Peyer's patch (tissue), 4 donors: ENCODE results near the gene UNC5B.

Experiments used
- POLR2A ChIP-seq, 2 donors: fragments of 450-650 bp; IDR thresholded peaks; one replicate each; pipeline ENCODE4 v1.5.1; 2017; ENCODE audit warnings: antibody characterized with exemption in 2 of 2, mild to moderate bottlenecking in 2 of 2, moderate library complexity in 2 of 2
- TF ChIP-seq, protein P1 (sequence below), 6 experiments: fragments of 450-650 bp in 4 of 6; fragments of 200-600 bp in 2 of 6; sonication (generic) in 1 of 6; IDR thresholded peaks; one replicate each; pipeline ENCODE4 v1.5.1; 2017 to 2019; ENCODE audit warnings: antibody characterized with exemption in 6 of 6, mild to moderate bottlenecking in 3 of 6, moderate library complexity in 1 of 6

- TF ChIP-seq, protein P1, sequence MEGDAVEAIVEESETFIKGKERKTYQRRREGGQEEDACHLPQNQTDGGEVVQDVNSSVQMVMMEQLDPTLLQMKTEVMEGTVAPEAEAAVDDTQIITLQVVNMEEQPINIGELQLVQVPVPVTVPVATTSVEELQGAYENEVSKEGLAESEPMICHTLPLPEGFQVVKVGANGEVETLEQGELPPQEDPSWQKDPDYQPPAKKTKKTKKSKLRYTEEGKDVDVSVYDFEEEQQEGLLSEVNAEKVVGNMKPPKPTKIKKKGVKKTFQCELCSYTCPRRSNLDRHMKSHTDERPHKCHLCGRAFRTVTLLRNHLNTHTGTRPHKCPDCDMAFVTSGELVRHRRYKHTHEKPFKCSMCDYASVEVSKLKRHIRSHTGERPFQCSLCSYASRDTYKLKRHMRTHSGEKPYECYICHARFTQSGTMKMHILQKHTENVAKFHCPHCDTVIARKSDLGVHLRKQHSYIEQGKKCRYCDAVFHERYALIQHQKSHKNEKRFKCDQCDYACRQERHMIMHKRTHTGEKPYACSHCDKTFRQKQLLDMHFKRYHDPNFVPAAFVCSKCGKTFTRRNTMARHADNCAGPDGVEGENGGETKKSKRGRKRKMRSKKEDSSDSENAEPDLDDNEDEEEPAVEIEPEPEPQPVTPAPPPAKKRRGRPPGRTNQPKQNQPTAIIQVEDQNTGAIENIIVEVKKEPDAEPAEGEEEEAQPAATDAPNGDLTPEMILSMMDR (IDR thresholded peaks at IDR 0.05), result no peak
- no peak for TF ChIP-seq POLR2A (IDR thresholded peaks at IDR 0.05)
Observed at GRCh38 chr10:71316786-71317160, 104.4 kb downstream of the UNC5B start.
